Activated CD4-positive, alpha-beta T cell treated with anti-CD3 and anti-CD28 coated beads, Interleukin-2, amount 10 ng/mL, durations not matched to agents 24 days and 14 days (primary cell): Measurements from ENCODE around the gene ACIN1. TPM values are rescaled to one million over a fixed set of nuclear protein-coding genes. Genes with fewer than 3 reads are reported as not detected.
"Not testable (repeated sequence)": the region's sequence is repeated elsewhere in the genome, so short reads cannot be mapped to it uniquely, and the experiment has no call there.

ENCODE experiments used
- DNase-seq: peaks from one replicate; pipeline ENCODE4 v3.0.0; 2022
- H3K27ac Mint-ChIP-seq: one replicate; pipeline ENCODE4 v1.8.0; 2022; ENCODE audit warnings: mild to moderate bottlenecking, mixed read lengths
- H3K27me3 Mint-ChIP-seq: one replicate; pipeline ENCODE4 v1.8.0; 2022; ENCODE audit warnings: mixed read lengths
- H3K36me3 Mint-ChIP-seq: one replicate; pipeline ENCODE4 v1.8.0; 2022; ENCODE audit warnings: low read depth, mild to moderate bottlenecking, mixed read lengths
- H3K4me1 Mint-ChIP-seq: one replicate; pipeline ENCODE4 v1.8.0; 2021; ENCODE audit warnings: mixed read lengths
- H3K4me3 Mint-ChIP-seq: one replicate; pipeline ENCODE4 v1.8.0; 2022; ENCODE audit warnings: mild to moderate bottlenecking, moderate library complexity, mixed read lengths
- H3K9me3 Mint-ChIP-seq: one replicate; pipeline ENCODE4 v1.8.0; 2021; ENCODE audit warnings: mixed read lengths
- intact Hi-C: fragments of 100-400 bp; cut with micrococcal nuclease; formaldehyde crosslinking; loops from one replicate; pipeline ENCODE4 v1.15.1; 2023
- total RNA-seq: library from RNA; stranded (reverse); gene quantifications from 2 replicates; pipeline ENCODE4 v1.2.3, GENCODE V29; 2022

Gene ACIN1
- total RNA-seq, 1 donor from 2014 or later, result 224 TPM

DNA sequence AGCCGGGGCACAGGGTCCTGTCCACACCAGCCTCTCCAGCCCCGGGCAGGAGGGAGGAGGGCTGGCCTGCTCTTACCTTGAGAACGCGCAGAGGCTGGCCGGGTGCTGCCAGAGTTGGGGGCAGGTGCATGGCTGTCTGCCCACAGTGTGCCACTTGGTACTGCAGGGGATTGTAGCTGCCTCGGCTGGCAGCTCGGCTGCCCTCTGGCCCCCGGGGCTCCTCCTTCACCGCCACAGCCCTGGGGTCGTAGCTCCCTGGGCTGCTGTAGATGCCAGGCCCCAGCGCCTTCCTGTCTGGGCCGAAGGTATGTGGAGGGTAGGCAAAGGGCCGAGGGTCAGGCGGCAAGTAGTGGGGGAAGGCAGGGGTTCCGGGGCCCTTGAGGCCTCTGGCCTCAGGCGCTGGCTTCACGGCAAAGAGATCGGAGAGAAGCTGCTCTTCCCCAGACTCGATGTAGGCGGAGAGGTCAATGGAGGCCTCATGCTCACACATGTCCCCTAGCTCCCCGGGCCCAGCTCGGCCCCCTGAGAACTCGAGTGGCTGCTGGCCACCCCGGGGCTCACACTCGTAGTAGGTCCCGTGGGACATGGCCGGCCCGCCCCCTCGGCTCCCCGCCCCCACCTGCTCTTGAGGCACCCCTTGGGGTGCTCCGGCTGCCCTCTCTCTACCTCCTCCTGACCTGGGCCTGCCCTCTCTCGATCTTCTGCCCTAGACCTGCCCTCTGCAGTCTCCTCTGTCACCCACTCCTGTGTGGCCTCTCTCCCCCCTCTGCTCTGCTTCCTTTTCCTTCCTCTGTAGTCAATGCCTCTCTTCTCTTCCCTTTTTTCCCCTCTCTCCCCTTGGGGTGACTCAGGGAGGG is 23.8 kb upstream of the ACIN1 start, which contains the start of gene CEBPE:
TSS of gene CEBPE (minus strand) at position 750 of the 857 bp plus-strand sequence. CDS start at position 586, 164 bp downstream.
- Mint-ChIP-seq H3K36me3 (no peaks in the 10 kb centered on the region), H3K27ac (peak within 1 kb of the TSS; percentile 81), H3K4me3 (peak within 1 kb of the TSS; percentile 37), H3K4me1 (peaks cover 36% of the 10 kb centered on the region), H3K27me3 (peaks cover 9% of the 10 kb centered on the region), H3K9me3 (no peaks in the 10 kb centered on the region)
- intact Hi-C loops, result no loop called here
- no peak for DNase-seq

DNA sequence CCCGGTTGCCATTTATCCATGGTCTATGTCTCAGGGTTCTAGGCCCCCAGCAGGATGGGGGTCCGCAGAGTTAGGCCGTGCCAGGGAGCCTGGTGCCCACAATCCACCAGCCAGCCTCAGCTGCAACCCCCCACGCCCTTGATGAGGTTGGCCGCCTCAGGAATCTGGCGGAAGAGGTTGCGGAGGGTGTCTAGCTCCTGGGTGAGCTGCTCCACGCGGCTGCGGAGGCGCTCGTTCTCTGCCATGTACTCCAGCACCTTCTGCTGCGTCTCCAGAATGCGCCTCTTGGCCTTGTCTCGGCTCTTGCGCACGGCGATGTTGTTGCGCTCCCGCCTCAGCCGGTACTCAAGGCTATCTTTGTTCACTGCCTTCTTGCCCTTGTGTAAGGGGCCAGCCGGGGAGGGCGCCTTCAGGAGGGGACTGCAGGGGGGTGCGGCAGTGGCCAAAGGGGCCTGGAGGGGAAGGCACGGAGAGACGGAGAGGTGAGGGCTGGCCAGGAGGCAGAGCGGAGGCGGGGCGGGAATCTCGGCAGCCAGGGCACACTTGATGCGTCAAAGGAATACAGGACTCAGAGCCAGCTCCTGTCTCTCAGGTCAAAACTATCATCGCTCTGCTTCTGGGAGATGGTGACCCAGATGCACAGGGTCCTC is 22.6 kb upstream of the ACIN1 start:
- Mint-ChIP-seq H3K27me3 (peaks cover 5% of the 10 kb centered on the region), H3K4me3 (no peak overlapping the region), H3K36me3 (no peaks in the 10 kb centered on the region), H3K4me1 (peaks cover 36% of the 10 kb centered on the region), H3K9me3 (no peaks in the 10 kb centered on the region), H3K27ac (no peak overlapping the region)
- no peak for DNase-seq
- intact Hi-C loops, result no loop called here

DNA sequence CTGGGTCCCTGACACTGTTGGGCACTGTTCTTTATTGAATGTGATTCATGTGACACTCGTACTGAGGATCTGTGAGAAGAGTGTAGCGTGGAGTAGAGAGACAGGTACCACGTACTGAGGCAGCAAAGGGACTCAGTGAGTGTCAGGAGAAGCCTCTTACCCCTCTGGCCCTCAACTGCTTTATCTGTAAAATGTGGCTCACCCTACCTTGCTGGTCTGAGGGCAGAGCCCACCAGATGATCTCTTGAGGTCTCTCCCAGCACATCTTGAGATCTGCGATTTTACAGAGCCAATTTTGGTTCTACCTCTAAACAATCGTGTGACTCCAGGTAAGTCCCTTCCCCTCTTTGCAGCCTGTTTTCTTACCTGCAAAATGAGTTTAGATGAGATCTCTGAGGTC is 21.0 kb upstream of the ACIN1 start:
- no peaks in the 10 kb centered on the region for H3K9me3 Mint-ChIP-seq
- DNase-seq, result no peak
- peaks cover 30% of the 10 kb centered on the region for H3K4me1 Mint-ChIP-seq
- H3K36me3 Mint-ChIP-seq, result no peaks in the 10 kb centered on the region
- peaks cover 5% of the 10 kb centered on the region for H3K27me3 Mint-ChIP-seq
- intact Hi-C loops, result no loop called here
- H3K27ac Mint-ChIP-seq, result no peak overlapping the region
- no peak overlapping the region for H3K4me3 Mint-ChIP-seq

DNA sequence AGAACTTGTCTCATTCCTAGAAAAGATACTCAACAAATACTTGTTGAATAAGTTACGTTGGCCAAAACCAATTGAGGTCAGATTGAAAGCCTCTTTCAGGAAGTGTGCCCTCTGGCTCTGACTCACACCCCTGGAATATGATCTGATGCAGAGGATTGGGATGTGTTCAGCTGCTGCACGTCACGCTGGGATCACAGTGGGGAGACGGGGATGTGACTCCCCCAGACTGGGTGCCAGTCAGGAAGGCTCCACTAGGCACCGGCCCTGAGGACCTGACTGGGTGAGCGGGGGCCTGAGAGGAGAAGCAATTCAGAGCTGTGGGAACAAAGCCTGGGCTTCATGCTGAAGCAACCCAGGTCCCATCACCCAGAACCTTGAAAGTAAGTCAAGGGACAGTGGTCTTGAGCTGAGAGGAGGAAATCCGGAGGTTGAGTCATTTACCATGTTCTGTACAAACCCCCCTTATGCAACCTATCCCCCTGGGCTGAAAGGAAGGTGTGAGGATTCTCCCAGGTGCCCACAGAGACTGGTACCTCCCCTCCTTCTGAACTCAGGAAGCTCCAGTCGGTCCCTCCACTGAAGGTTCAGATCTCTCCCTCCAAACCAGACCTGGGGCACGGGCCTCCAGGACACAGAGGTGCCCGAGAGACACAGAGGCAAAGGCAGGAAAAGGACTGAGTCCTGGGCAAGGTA is 20.2 kb upstream of the ACIN1 start:
- H3K36me3 Mint-ChIP-seq, result no peaks in the 10 kb centered on the region
- H3K9me3 Mint-ChIP-seq, result no peaks in the 10 kb centered on the region
- H3K27me3 Mint-ChIP-seq, result peaks cover 5% of the 10 kb centered on the region
- no peak for DNase-seq
- intact Hi-C loops, result no loop called here
- peaks cover 22% of the 10 kb centered on the region for H3K4me1 Mint-ChIP-seq
- no peak overlapping the region for H3K4me3 Mint-ChIP-seq
- no peak overlapping the region for H3K27ac Mint-ChIP-seq

DNA sequence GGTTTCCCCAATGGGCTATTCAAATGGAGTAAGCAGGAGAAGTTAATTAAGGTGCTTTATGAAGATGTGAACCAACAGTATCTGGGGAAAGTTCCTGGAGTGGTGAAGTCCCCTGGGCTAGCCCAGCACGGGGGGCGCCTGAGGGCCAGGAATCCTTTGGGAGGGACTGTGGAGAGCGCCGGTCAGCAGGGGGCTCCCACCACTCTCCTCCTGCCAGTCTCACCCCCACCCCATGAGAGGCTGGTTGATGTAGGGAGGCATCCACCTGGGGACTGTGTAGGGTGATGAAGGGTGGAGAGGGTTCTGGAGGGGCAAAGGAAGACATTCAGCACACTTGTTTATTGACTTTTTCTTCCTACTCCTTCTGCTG is 19.7 kb upstream of the ACIN1 start:
- no peak overlapping the region for H3K27ac Mint-ChIP-seq
- peaks cover 5% of the 10 kb centered on the region for H3K27me3 Mint-ChIP-seq
- no peak for DNase-seq
- no peaks in the 10 kb centered on the region for H3K9me3 Mint-ChIP-seq
- H3K4me3 Mint-ChIP-seq, result no peak overlapping the region
- intact Hi-C loops, result no loop called here
- peaks cover 17% of the 10 kb centered on the region for H3K4me1 Mint-ChIP-seq
- H3K36me3 Mint-ChIP-seq, result no peaks in the 10 kb centered on the region

DNA sequence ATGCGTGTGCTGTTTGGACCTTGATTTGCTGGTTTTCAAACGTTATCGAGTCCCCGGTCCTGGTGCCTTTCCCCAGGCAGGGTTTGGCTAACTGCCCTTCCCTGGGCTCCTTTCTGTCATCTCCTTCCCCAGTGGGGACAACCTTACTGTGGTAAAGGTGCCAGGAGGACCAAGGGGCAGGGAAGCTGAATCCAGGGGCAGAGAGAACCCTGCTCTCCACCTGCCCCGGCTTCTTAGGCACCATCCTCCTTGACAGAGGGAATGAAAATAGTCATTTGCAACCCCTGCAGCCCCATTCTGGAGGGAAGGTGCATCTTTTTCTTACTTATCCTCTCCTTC is 19.2 kb upstream of the ACIN1 start:
- intact Hi-C loops, result no loop called here
- no peak overlapping the region for H3K27ac Mint-ChIP-seq

DNA sequence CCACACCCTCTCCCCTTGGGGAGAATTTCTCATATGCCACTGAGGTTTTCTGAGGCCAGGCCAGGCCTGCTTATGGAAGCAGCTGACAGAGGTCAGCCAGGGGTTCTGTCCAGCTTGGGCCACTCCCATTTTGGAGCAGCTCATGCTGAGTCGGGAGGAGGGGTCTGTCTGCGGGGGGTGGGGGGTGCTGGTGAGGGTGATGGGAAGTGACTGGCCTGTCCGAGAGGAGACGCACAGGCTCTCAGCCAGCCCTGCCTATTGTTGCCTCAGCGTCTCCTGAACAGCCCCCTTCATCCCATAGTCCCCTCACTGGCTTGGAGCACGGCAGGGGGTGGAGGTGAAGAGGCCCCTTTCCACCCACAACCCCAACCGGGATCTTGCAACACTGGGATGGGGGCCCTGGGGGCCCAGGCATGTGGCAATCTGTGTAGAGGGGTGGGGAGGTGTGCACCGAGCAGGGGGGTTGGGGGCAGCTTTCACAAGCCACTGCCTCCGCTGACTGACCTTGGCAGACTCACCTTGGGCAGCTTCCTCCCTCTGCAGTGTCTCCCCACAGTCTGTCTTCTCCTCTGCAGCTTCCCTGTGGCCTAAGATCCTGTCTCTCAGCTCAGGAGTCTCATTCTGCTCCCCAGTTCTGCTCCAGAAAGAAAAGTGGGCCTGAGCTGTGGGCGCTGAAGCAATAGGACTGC is 18.6 kb upstream of the ACIN1 start:
- Mint-ChIP-seq H3K4me3 (no peak overlapping the region), H3K4me1 (peaks cover 10% of the 10 kb centered on the region), H3K9me3 (no peaks in the 10 kb centered on the region), H3K36me3 (no peaks in the 10 kb centered on the region), H3K27me3 (peaks cover 5% of the 10 kb centered on the region), H3K27ac (no peak overlapping the region)
- intact Hi-C loops, result no loop called here
- DNase-seq, result no peak

More for the DNA sequence above, 19.2 kb upstream of the ACIN1 start:
- H3K9me3 Mint-ChIP-seq, result no peaks in the 10 kb centered on the region
- no peak for DNase-seq
- H3K4me3 Mint-ChIP-seq, result no peak overlapping the region
- peaks cover 11% of the 10 kb centered on the region for H3K4me1 Mint-ChIP-seq
- no peaks in the 10 kb centered on the region for H3K36me3 Mint-ChIP-seq
- peaks cover 5% of the 10 kb centered on the region for H3K27me3 Mint-ChIP-seq

DNA sequence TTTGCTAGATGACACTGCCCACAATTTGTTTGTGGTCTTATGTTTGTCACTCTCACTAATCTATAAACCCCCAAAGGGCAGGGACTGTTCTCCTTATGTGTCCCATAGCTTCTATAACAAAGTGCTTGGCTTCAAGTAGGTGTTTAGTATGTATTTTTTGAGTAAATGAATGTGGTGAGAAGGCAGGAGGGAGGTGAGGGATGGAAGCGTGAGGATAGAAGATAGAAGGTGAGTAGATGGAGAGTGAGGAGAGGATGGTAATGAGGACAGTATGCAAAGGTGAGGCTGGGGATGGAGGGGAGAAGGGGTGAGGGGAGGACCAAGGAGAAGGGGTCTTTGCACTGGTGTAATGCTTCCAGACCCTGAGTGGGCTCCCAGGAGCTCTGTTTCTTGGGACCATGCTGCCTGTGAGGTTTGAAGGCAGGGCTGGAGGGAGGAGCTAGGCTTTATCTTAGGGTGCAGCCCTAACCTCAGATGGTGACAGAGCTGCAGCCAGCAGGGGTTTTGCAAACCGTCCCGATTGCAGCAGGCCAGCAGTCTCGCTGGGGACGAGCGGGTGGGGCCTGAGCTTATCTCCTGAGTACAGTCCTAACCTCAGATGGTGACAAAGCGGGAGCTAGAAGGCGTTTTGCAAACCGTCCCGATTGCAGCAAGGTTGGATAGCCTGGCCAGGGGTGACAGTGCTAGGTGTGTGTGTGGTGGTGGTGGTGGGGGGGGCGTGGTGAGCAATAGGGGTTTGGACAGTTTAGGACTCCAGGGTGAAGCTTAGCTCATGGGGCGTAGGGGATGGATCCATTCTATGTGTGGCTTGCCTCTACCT is 17.6 kb upstream of the ACIN1 start:
- H3K4me3 Mint-ChIP-seq, result no peak overlapping the region
- peaks cover 5% of the 10 kb centered on the region for H3K27me3 Mint-ChIP-seq
- intact Hi-C loops, result no loop called here
- peaks cover 8% of the 10 kb centered on the region for H3K4me1 Mint-ChIP-seq
- DNase-seq, result no peak
- H3K36me3 Mint-ChIP-seq, result no peaks in the 10 kb centered on the region
- no peak overlapping the region for H3K27ac Mint-ChIP-seq
- H3K9me3 Mint-ChIP-seq, result no peaks in the 10 kb centered on the region

DNA sequence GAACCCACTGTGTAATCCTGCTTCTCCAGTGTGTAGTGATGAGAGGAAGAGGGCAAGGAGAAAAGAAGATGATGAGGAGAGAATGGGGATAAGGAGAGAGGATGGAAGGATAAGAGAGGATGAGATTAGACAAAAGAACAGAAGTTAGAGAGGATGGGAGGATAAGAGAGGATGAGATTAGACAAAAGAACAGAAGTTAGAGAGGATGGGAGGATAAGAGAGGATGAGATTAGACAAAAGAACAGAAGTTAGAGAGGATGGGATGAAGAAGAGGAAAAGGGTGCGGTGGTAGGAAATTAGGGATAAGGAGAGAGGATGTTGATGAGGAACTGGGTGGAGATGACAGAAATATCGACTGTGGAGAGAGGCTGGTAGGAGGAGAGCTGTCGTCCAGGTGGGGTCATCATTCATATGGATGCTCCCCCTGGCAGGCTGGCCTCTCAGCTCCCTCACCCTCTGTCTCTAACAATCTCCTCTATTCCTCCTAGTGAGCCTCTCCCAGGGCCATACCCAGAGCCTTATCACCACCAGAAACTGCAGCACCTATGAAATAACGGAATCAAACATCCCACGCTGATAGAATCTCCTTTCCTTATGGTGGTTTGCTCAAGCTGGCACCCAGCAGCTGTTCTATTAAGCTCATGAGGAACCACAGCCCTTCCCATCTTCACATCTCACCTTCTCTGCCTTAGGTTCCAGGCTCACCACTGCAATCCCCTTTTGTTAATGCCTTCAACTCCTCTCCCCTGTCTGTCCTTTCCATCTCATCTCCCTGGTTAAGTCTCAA is 15.8 kb upstream of the ACIN1 start:
- Mint-ChIP-seq H3K36me3 (no peaks in the 10 kb centered on the region), H3K4me3 (no peak overlapping the region), H3K27ac (no peak overlapping the region), H3K4me1 (peaks cover 8% of the 10 kb centered on the region), H3K27me3 (peaks cover 5% of the 10 kb centered on the region), H3K9me3 (no peaks in the 10 kb centered on the region)
- DNase-seq, result no peak
- intact Hi-C loops, result loop anchor here (2.0 kb wide), 1 partner anchor 42 kb away; no protein-coding TSS in a partner anchor

DNA sequence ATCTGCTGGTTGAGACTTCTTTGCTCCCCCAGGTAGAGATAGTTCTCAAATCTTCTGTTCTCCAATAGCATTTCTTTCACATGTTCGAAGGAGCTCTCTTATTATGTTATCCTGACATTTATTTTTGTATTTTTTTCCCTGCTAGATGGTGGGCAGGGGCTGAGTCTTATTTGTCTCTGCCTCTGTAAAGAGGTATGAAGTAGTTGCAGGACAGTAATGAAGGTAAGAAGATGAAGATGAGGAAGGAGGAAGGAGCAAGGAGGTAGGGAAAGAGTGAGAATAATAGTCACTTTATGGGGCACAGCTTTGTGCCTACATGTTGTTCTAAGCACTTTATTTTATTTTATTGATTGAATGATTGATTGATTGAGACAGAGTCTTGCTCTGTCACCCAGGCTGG is 14.8 kb upstream of the ACIN1 start:
- H3K9me3 Mint-ChIP-seq, result no peaks in the 10 kb centered on the region

DNA sequence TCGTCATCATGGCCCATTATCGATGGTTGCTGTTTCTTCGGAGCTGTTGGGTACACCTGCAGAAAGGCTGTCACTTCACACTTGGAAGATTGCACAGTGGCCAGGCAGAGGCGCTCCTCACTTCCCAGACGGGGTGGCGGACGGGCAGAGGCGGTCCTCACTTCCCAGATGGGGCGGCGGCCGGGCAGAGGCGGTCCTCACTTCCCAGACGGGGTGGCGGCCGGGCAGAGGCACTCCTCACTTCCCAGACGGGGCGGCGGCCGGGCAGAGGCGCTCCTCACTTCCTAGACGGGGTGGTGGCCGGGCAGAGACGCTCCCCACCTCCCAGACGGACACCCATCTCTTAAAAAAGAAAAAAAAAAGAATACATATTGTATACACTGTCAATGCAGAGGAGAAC is 13.2 kb upstream of the ACIN1 start:
- not testable (repeated sequence) for H3K4me3 Mint-ChIP-seq, DNase-seq, H3K36me3 Mint-ChIP-seq, H3K4me1 Mint-ChIP-seq, H3K9me3 Mint-ChIP-seq, H3K27ac Mint-ChIP-seq, H3K27me3 Mint-ChIP-seq
- intact Hi-C loops, result loop anchor here (2.0 kb wide), 1 partner anchor 31 kb away; no protein-coding TSS in a partner anchor

More for the DNA sequence above, 14.8 kb upstream of the ACIN1 start:
- H3K4me3 Mint-ChIP-seq, result no peak overlapping the region
- DNase-seq, result no peak
- intact Hi-C loops, result loop anchor here (2.0 kb wide), 2 partner anchors 33 to 41 kb away; no protein-coding TSS in a partner anchor
- no peak overlapping the region for H3K27ac Mint-ChIP-seq
- H3K27me3 Mint-ChIP-seq, result peaks cover 2% of the 10 kb centered on the region
- peaks cover 4% of the 10 kb centered on the region for H3K4me1 Mint-ChIP-seq
- H3K36me3 Mint-ChIP-seq, result no peaks in the 10 kb centered on the region

DNA sequence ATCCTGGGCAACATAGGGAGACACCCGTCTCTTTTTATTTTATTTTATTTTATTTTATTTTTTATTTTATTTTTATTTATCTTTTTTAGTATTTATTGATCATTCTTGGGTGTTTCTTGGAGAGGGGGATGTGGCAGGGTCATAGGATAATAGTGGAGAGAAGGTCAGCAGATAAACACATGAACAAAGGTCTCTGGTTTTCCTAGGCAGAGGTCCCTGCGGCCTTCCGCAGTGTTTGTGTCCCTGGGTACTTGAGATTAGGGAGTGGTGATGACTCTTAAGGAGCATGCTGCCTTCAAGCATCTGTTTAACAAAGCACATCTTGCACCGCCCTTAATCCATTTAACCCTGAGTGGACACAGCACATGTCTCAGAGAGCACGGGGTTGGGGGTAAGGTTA is 12.7 kb upstream of the ACIN1 start:
- not testable (repeated sequence) for H3K27me3 Mint-ChIP-seq, H3K9me3 Mint-ChIP-seq, H3K4me3 Mint-ChIP-seq, DNase-seq, H3K36me3 Mint-ChIP-seq, H3K27ac Mint-ChIP-seq, H3K4me1 Mint-ChIP-seq
- intact Hi-C loops, result loop anchor here (2.0 kb wide), 1 partner anchor 31 kb away; no protein-coding TSS in a partner anchor
